T follicular helper cell (primary cell): Measurements from ENCODE around the gene NSD2.
"Not testable (repeated sequence)": the region's sequence is repeated elsewhere in the genome, so short reads cannot be mapped to it uniquely, and the experiment has no call there.

Experiments used
- DNase-seq: peaks from one replicate; pipeline ENCODE4 v3.0.0-alpha.2; 2020; ENCODE audit warnings: low read depth
- total RNA-seq, 2 experiments: gene quantifications; one replicate each; lab custom pipeline; 2026; lab: John Stamatoyannopoulos, UW

Gene NSD2
- total RNA-seq = 71.8 to 107 reads per million in 2 experiments

DNA sequence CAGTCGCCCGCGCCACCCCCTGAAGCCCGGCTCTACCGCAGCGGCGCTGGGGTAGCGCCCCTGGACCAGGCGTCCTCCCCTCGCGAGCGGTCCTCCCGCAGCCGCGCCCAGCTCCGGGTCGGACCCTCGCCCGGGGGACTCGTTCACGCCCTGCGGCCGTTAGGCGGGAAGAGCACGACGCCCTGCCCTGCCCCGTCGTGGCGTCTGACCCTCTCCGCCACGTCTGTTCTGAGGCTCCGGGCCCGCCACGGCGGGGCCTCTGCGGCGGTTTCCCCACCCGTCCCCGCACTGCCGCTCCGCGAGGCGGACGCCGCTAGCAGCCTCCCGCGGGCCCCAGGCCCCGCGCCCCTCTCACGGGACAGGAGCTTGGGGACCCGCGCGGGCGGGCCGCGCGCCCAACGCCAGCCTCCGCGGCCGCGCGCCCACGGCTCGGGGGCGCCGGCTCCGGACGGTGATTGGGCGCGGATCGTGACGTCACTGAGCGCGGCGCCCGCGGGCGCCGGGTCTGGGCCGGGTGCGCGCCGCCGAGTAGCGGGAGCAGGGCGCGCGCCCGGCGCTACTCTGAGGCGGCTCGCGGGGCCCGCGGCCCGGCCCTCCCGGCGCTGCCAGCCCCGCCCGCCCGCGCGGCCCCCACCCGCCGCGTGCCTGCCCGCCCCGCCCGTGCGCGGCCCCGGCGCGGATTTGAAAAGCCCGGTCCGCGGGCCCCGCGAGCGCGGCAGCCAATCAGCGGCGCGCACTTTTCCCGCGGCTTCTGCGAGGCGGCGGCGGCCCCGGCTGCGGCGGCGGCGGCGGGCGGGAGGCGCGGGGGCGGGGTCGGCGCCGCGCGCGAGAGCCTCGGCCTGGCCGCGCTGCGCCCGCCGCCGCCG lies at the start of gene NSD2:
Gene NSD2 (plus strand): TSS at position 816 of the 866 bp plus-strand sequence. CDS start 29,262 bp downstream, outside the sequence.
- DNase-seq = peak; percentile 87

DNA sequence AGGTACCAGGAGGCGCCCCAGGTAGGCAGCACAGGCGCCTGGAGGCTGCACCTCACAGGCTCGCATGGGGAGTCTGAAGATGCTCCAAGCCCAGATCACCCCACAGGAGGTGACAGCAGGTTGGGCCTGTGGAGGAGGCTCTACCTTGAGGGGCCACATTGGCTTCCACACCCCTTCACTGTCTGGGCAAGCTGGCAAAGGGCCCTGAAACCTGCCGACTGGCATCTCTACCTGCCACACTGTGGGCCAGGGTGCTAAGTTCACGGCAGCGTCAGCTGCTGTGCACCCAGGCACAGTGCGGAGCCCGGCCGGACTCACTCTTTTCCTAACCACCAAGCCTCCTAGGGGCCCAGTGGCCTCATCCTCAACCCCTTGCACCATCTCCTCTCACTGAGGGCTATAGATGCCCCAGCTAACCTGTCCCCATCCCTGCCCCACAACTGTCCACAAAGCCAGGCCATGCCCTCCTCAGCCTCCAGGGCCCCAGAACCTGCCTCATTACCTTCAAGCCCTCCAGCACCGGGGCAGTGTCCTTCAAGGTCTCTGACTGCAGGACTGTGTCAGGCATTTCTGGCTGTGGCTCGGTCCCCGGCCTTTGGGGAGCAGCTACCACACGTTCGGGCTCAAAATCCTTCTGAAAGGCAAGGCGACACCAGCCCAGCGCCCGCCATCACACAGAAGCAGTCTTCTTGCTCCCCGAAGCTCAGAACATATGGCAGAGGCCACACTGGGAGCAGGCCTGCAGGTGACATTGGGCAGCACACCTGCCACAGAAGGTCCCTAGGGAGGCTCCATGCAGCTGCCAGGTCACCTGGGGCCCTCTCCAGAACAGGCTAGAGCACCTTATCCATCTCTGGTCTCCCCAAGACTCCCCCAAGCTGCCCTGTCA lies 49.3 kb upstream of the NSD2 start:
- no peak for DNase-seq

DNA sequence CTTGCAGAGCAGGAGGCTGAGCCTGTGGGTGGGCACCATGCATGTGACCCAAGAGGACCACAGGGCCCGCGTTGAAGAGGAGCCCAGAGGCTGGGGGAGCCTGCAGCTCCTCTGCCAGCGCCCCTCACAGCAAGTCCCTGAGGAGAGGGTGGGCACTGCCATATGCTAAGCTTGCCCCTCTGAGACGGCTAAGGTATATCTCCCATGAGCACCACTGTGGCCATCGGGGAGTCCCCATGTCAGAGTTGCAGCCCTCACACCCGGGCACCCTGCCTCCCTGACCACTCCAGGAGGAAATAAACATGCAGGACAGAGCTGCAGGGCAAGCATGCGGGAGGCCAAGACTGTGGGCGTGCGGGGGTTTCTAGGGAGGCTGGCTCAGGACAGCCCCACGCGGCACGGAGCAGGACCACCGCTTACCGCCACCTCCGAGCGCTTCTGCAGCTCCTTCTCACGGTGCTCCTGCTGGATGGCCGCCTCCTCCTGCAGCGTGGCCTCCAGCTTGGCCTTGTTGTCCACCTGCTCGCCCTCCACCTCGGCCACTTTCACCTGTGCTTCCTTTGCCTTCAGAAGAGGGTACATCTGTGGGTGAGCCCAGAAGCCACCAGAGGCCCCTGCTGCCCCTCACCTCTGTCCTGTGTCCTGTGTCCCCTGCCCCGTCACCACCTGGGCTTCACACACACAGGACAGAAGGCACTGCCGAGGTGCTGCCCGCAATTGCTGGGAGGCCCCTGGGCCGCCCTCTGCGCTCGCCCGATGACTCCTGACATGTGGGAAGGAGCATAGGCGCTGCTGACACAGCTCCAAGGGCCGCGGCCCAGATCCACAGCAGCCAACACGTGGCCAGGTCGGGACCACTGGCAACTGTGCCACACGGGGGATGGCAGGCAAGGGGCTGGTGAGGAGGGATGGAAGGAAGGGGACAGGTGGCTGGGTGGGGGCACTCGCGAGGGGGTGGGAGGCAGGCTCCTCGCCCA lies 48.3 kb upstream of the NSD2 start:
- DNase-seq = no peak

DNA sequence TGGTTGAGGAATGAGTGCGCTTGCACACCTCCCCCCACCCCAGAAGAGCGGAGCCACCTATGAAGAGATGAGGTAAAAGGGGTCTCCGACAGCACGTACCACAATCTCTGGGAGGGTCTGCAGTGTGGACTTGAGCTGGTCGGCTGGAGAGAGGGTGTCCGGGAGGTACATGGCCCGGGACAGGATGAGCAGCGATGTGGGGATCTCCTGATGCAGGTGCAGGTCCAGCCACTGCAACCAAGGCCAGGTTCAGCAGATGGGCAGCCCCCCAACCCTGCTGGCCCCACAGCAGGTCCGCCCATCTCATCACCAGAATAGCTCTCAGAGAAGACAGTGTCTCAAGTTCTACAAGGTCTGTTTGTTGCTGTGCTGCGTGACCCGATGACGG lies 47.7 kb upstream of the NSD2 start:
- DNase-seq = no peak

DNA sequence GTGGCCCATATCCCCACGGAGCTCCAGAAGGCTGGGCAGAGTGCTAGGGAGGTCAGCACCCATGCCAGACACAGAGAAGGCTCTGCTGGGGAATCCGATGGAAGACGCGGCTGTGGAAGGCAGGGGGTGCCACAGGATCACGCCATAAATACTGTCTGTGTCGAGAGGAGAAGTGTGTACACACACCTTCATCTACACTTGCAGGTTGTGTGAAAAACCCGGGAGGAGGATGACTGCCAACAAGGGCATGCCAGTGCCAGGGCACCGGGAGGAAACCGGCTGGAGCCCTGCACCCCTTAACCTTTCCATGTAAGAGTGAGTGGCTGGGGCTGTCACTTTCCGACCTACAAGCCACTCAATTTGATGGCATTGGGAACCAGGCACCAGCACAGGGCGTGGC lies 46.4 kb upstream of the NSD2 start:
- no peak for DNase-seq

DNA sequence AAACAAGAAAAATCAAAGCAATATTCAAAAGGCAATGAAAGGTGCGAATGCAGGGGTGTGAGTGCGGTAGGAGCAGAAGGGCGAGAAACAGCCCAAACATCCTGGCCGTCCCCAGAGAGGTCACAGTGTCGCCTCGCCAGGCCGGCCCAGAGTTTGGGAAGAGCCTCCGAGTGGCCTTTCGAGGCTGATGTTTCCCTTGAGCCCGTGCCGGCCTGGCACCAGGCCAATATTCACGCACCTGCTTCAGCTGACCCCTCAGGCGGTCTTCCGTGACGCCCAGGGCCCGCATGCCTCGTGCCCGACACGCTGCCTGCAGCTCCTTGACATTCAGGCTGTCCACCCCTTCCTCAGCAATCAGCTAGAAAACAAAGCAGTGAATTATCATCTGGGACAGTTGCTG lies 45.9 kb upstream of the NSD2 start:
- no peak for DNase-seq

DNA sequence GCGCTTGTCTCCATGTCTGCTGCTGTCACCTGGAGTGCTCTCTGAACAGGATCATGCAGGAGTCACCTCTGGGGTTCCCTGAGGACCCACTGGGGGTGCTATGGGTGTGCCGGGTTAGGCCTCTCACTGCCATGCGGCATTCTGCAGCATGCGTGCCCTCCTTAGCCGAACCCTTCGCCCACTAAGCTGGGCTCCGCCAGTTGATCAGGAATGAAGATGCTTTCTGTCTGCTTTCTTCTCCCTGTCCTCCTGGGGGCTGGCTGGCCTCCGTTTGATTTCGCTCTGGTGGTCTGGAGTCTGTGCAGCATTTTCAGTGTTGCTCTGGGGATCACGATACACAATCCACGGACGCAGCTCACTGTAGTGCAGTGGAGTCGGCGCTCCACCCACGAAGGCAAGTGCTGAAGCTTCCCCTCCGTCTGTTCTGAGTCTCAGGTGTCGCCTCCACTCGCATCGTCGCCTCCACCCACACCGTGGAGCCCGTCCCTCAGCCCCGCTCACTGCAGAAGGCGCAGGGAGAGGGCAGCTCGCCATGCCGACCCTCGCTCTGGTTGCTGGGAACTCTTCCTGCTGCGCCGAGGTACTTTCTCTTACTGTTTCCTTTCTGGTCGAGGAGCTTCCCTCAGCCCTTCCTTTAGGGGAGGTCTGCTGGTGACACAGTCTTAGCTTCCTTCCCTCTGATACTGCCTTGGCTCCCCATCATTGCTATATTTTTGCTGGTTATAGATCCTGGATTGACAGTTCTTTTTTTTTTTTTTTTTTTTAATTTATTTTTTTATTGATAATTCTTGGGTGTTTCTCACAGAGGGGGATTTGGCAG lies 44.5 kb upstream of the NSD2 start:
- DNase-seq = no peak

DNA sequence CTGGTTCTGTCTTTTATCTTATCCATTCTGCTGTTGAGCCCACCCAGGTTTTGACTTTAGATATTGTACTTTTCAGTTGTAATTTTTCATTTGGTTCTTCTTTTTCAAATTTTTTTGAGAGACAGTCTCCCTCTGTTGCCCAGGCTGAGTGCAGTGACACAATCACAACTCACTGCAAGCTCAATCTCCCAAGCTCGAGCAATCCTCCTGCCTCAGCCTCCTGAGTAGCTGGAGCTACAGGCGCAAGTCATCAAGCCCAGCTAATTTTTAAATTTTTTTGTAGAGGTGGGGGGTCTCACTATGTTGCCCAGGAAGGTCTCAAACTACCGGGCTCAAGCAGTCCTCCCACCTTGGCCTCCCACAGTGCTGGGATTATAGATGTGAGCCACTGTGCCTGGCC lies 41.0 kb upstream of the NSD2 start:
- DNase-seq = no peak

DNA sequence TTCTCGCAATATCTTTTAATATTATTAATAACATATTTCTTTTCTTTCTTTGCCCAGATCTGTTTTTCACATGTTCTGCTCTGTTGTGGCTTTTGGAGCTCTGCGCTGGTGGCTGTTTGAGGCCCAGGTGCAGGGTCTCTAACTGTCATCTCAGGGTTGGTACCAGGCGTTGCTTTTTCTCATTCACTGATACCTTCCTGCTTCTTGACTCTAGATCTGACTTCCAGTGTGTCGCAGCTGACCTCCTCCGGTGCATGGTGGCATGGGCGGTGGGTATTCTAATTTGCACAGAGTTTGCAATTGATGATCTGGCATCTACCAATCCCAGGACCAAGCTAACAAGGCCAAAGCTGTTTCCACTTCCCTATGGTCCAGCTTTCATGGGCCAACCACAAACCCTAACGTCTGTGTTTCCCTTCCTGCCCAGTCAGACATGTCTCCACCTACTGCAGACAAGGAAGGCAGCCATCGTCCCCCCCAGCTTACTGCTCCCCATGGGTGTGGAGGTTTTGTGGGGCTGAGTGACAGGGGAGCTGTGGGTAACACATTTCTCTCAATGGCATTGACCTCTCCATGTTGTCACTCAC lies 40.5 kb upstream of the NSD2 start:
- no peak for DNase-seq

DNA sequence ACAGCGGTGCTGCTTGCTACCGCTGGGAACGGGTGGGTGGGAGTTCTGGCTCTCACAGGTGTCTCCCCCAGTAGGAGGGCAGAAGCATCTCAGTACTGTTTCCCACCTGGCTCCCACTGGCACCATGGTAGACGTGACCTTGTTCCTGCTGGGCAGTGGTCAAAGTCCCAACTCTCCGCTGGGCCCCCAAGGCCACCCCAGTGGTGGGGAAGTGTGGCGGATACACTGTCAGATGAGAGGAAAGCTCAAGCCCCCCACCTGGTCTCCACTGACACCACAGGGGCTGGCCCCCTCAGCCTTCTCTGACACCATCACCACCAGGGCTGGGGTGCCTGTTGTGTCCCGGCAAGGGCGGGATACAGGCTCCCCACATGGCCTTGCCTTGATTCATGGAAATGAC lies 39.9 kb upstream of the NSD2 start:
- no peak for DNase-seq

DNA sequence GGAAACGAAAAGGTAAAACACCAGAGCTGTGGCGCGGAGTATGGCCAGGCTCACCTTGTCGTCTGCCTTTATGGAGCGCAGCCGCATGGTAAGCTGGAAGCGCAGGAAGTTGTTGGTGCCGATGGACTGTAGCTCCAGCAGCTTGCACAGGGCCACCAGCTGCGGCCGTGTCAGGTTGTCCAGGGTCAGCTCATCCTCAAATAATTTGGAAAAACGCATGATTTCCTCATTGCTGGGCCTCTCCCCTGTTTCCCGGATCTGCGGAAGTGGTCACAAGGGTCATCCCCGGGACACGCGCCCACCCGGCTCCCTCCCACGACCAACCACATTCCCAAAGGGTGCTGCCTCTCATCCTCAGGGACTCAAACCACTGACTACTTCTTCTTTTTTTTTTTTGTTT lies 38.5 kb upstream of the NSD2 start:
- DNase-seq = no peak

DNA sequence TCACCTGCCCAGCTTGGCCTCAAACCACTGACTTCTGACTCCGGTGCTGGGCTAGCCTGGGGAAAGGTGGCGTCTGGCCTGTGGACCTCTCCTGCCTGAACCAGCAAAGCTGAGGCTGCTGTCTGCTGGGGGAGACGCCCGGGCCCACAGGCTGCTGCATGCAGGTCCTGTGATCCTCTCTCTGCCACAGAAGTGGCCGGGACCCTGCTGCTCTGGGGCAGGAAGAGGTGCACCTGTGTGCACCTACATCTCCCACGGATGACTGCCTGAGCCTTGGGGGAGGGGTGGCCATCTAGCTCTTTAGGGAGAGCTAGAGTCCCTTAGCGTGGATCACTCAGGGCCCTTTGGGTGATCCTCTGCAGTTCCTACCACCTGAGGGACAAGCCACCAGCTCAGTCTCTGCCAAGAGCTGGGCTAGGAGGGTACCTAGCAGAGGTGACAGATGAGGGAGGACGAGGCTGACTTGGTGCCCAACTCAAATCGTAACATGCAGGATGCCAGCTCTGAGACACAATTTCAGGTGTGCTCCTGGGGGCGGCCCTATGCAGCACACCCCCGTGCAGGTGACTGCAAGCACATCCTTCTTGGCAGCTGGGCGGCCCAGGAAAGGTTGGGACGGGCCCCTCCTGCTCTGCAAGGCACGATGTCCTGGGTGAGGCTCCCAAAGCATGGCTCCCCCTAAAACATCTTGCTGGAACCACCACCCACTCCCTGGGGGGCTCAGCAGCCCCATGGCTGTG lies 37.7 kb upstream of the NSD2 start:
- DNase-seq = no peak

DNA sequence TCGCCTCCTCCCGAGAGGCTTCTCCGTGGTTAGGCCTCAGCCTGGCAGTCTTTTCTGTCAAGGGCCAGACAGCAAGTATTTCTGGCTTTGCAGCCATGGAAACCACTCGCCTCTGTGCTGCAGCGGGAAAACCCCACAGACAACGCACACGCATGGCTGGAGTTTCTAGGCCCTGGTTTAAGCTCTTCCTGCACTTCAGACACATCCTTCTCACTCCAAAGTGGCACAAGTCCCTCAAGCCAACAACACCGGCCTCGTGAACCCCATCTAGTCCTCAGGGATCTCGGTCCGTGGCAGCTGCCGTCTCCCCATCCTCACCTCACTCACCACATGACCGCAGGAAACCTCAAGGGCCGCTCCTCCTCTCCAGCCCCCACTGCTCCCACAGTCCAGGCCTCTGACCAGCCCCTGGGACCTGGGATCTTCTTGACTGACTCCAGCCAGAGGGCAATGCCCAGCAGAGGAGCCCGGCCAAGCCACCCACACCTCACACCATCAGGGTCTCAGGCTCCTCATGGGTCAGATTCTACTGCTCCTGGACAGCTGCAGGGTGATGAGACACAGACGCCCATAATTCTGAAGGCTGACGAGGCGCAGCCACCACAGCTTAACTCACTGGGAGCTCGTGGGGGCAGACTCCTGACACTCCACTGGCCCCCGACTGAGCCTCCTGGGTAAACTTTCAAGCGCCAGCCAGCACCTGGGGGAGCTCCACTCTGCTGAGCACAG lies 37.0 kb upstream of the NSD2 start:
- DNase-seq = no peak

DNA sequence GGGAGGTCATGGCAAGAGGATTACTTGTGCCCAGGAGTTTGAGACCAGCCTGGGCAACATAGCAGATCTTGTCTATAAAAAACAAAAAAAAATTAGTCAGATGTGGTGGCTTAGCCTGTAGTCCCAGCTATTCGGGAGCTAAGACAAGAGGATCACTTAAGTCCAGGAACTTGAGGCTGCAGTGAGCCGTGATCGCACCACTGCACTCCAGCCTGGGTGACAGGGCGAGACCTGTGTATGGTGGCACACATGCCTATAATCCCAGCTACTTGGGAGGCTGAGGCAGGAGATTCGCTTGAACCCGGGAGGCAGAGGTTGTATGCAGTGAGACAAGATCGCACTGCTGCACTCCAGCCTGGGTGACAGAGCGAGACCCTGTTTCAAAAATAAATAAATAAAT lies 35.4 kb upstream of the NSD2 start:
- not testable (repeated sequence) for DNase-seq

DNA sequence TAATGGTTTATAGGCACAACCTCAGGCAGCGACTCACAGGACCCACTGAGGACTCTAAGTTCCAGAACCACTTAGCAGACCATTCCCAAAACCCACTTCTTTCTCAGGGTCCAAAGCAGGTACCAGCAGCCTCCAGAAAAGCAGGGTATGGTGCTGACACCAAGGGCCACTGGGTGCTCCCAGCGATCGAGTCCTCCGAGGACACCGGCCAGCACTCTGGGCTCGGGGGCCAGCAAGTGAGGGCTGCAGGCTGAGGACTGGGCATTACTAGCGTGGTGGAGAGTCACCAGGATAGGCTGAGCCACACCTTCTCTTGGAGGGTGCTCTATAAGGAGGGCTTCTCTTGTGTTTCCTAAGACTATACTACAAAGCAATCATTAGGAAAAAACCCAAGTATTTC lies 34.5 kb upstream of the NSD2 start:
- no peak for DNase-seq

DNA sequence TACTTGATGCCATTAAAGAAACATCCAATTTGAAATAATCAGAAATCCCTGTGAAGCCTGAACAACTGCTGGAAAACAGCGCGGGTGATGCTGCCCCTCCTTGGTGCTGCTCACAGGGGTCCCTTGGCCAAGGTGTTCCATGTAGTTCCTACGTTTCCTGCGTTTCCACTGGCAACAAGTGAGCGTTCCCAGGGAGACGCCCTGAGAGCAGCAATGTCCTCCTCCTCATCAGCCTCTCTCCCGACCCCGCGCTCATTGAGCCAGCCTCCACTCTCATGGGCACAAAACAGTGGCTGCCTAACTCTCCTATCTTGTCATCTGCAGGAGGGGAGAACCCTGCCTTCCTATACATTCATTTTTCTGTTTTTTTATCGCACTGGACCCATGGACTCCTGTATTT lies 34.1 kb upstream of the NSD2 start:
- DNase-seq = no peak

DNA sequence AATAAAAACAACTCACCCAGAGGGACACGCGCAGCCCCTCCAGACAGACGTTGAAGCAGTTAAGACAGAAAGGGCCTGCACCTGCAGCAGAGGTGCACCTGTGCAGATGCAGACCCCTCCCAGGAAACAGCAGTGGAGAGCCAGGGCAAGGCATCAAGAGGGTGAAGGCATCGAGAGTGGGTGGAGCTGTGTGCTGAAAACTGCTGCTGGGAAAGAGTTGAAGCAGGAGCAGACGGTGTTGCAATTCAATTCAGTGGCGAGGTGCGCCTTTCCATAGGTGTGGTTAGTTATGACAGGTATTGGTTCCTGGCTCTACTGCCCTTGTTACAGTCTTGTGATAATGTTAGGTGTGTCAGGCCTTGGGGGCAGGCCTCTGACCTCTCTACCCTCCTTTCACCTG lies 31.9 kb upstream of the NSD2 start:
- DNase-seq = no peak

DNA sequence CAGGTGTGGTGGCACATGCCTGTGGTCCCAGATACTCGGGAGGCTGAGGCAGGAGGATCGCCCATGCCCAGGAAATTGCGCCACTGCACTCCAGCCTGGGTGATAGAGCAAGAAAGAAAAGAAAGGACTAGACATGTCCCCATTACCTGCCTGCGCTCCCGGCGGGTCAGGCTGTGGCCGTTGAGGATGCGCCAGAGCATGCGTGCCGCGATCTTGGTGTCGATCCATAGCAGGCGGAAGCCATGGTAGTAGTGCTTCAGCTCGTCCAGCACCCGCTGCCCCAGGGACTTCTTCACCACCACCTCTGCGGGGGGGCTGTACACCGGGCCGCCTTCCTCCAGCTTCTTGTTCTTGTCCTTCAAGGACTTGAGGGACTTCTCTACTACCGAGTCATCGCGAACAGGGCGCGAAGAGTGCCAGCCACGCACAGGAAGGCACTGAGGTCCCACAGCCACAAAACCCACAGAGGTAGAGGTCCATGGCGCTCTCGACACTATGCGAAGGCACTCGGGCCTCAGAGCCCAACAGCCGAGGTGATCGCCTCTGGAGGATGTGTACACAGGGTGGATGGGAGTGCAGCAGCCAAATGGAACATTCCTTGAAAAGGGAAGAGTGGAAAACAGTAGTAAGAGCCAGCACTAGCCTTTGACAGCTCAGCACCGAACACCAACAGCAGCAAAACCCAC lies 29.8 kb upstream of the NSD2 start:
- DNase-seq = no peak

DNA sequence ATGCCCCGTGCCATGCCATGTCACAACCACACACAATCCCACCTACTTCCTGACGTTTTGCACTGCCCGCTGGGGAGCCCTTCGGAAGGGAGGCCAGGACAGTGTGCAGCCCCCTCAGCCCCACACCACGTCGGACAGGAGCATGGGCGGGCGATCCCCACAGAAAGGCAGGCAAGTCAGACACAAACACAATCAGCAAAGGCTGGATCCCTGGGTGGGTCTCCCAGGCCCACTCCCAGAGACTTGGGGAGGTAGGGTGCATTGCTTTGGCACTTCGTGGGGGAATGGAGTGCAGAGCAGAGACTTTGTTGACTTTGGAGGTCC lies 29.3 kb upstream of the NSD2 start:
- no peak for DNase-seq
